K562 (cell line): ENCODE measurements around the gene ALS2. TPM values are rescaled to one million over a fixed set of nuclear protein-coding genes. Genes with fewer than 3 reads are reported as not detected.
A peak's percentile ranks its signal among the peaks of the same experiment; 100 is the strongest.

Experiments
- ATAC-seq: fragments of 200-7000 bp; cut with Tn5 transposase; 3 replicates; pipeline ENCODE4 v1.9.1; 2020; ENCODE audit warnings: moderate library complexity
- BruUV-seq: library from RNA; stranded (reverse); fragments of 400-500 nt; replicated peaks from 2 replicates; lab custom pipeline; 2021; lab: Mats Ljungman, UMichigan
- CTCF ChIA-PET: fragments of 300-600 bp; formaldehyde crosslinking; extraction: SDS; loops from one replicate; lab custom pipeline; 2021; ENCODE audit warnings: low intra/inter-chr PET ratio; lab: Yijun Ruan, JAX
- POLR2A ChIA-PET: fragments of 300-600, 350-650 bp; sonication (Branson Sonifier 250); formaldehyde crosslinking; extraction: SDS; loops from one replicate; lab custom pipeline; 2021; ENCODE audit warnings: antibody characterized with exemption, inconsistent platforms; lab: Yijun Ruan, JAX
- DNase-seq, 4 experiments: peaks; one replicate each; pipeline versions ENCODE4 v3.0.0 to v3.0.0-alpha.2; 2011 to 2018; ENCODE audit warnings: low spot score in 3 of 4, mixed read lengths in 3 of 4; ENCODE audit errors: extremely low read depth in 1 of 4
- FAIRE-seq: peaks from 2 replicates; lab custom pipeline; 2011; peaks lifted over from hg19 to GRCh38; lab: Jason Lieb, UNC
- H2AFZ ChIP-seq: 2 replicates; pipeline ENCODE4 v1.6.0; 2011; ENCODE audit warnings: low read depth, low read length, control low read depth, inconsistent platforms
- H3K27ac ChIP-seq: fragments of 200-600 bp; 3 replicates; pipeline ENCODE4 v1.8.0; 2011; ENCODE audit warnings: low read depth, mild to moderate bottlenecking, control low read depth, inconsistent platforms, low read length, moderate library complexity, mixed read lengths; ENCODE audit errors: extremely low read depth
- H3K27me3 ChIP-seq, 2 experiments: fragments of 300-600 bp in 1 of 2; 2 replicates in 1 of 2; 3 replicates in 1 of 2; pipeline versions ENCODE4 v1.6.0 to v1.8.0; 2011; ENCODE audit warnings: inconsistent platforms in 2 of 2, low read length in 2 of 2, mild to moderate bottlenecking in 1 of 2, mixed read lengths in 1 of 2, moderate library complexity in 1 of 2; ENCODE audit not compliant: control insufficient read depth in 2 of 2, insufficient read depth in 2 of 2
- H3K36me3 ChIP-seq: fragments of 300-600 bp; 3 replicates; pipeline ENCODE4 v1.8.0; 2011; ENCODE audit warnings: mild to moderate bottlenecking, low read length, inconsistent platforms; ENCODE audit not compliant: control insufficient read depth, insufficient read depth
- H3K4me1 ChIP-seq, 2 experiments: fragments of 200-600 bp in 1 of 2; replicated peaks in 1 of 2; 2 replicates in 1 of 2; 3 replicates in 1 of 2; pipeline versions ENCODE4 v1.5.1 to v1.8.0; 2011; ENCODE audit warnings: inconsistent platforms in 2 of 2, low read length in 2 of 2, mild to moderate bottlenecking in 1 of 2, mixed read lengths in 1 of 2, moderate library complexity in 1 of 2; ENCODE audit not compliant: control insufficient read depth in 2 of 2, insufficient read depth in 2 of 2
- H3K4me2 ChIP-seq: 2 replicates; pipeline ENCODE4 v1.6.1; 2011; ENCODE audit warnings: low read length, control low read depth, inconsistent platforms, mixed read lengths; ENCODE audit not compliant: insufficient read depth
- H3K4me3 ChIP-seq: fragments of 200-600 bp; sonication (generic), shearing (Covaris generic); 2 replicates; pipeline ENCODE4 v1.5.1; 2016; ENCODE audit warnings: control low read depth, inconsistent platforms
- H3K79me2 ChIP-seq: fragments of 200-600 bp; 3 replicates; pipeline ENCODE4 v1.8.0; 2011; ENCODE audit warnings: low read length, inconsistent platforms; ENCODE audit not compliant: control insufficient read depth, insufficient read depth
- H3K9ac ChIP-seq, 2 experiments: 2 replicates each; pipeline versions ENCODE4 v1.6.0 to v1.6.1; 2011; ENCODE audit warnings: low read depth in 2 of 2, low read length in 2 of 2, control low read depth in 1 of 2, inconsistent platforms in 1 of 2, mild to moderate bottlenecking in 1 of 2, mixed read lengths in 1 of 2; ENCODE audit not compliant: insufficient read depth in 1 of 2
- H3K9me1 ChIP-seq: one replicate; pipeline ENCODE4 v1.6.0; 2011; ENCODE audit warnings: inconsistent platforms, mild to moderate bottlenecking, low read length, moderate library complexity; ENCODE audit not compliant: control insufficient read depth, insufficient read depth
- H3K9me3 ChIP-seq: replicated peaks from 2 replicates; pipeline ENCODE4 v1.5.1; 2011; ENCODE audit warnings: low read depth, low read length, inconsistent platforms; ENCODE audit not compliant: control insufficient read depth, insufficient read depth
- H4K20me1 ChIP-seq: replicated peaks from 2 replicates; pipeline ENCODE4 v1.6.1; 2011; ENCODE audit warnings: low read length, inconsistent platforms, mixed read lengths; ENCODE audit not compliant: control insufficient read depth, insufficient read depth
- ATF1 ChIP-seq, 2 experiments: fragments of 450-650 bp in 1 of 2; IDR thresholded peaks; 2 replicates each; pipeline ENCODE4 v1.6.1; 2016; ENCODE audit warnings: missing compliant biosample characterization in 1 of 2, missing genetic modification characterization in 1 of 2
- CEBPG ChIP-seq, 3 experiments: fragments of 200-800 bp in 1 of 3; sonication (Bioruptor generic) in 1 of 3; sonication (generic) in 1 of 3; formaldehyde crosslinking in 1 of 3; IDR thresholded peaks in 2 of 3; conservative IDR thresholded peaks in 1 of 3; 2 replicates each; pipeline versions ENCODE4 v1.6.1 to v1.8.0; 2016 to 2022; ENCODE audit warnings: missing compliant biosample characterization in 2 of 3, missing genetic modification characterization in 2 of 3, mild to moderate bottlenecking in 1 of 3, missing genetic modification reagents in 1 of 3
- CREB1 ChIP-seq, 2 experiments: sonication (generic) in 1 of 2; formaldehyde crosslinking in 1 of 2; IDR thresholded peaks; 2 replicates each; pipeline versions ENCODE4 v1.6.1 to v1.8.0; 2012 to 2022; ENCODE audit warnings: inconsistent platforms in 1 of 2, mild to moderate bottlenecking in 1 of 2, missing genetic modification reagents in 1 of 2, moderate library complexity in 1 of 2
- CREBBP ChIP-seq: IDR thresholded peaks from one replicate; pipeline ENCODE4 v1.6.1; 2012; ENCODE audit warnings: low read depth, mild to moderate bottlenecking, control low read depth, inconsistent platforms, low read length
- CREM ChIP-seq: IDR thresholded peaks from 2 replicates; pipeline ENCODE4 v1.6.1; 2014; ENCODE audit warnings: antibody characterized with exemption, low read depth
- EGR1 ChIP-seq: fragments of 450-650 bp; conservative IDR thresholded peaks from 2 replicates; pipeline ENCODE4 v1.6.1; 2017; ENCODE audit warnings: mild to moderate bottlenecking
- FOXA3 ChIP-seq, 2 experiments: fragments of 450-650 bp in 1 of 2; sonication (generic) in 1 of 2; formaldehyde crosslinking; IDR thresholded peaks in 1 of 2; conservative IDR thresholded peaks in 1 of 2; 2 replicates each; pipeline versions ENCODE4 v1.4.0 to v1.8.0; 2020 to 2022; ENCODE audit warnings: mild to moderate bottlenecking in 2 of 2, missing genetic modification reagents in 1 of 2
- HDAC2 ChIP-seq: fragments of 450-650 bp; IDR thresholded peaks from 2 replicates; pipeline ENCODE4 v1.6.1; 2016; ENCODE audit warnings: mild to moderate bottlenecking
- LEF1 ChIP-seq: fragments of 450-650 bp; IDR thresholded peaks from 2 replicates; pipeline ENCODE4 v1.6.1; 2016; ENCODE audit warnings: mild to moderate bottlenecking
- NBN ChIP-seq: fragments of 450-650 bp; IDR thresholded peaks from 2 replicates; pipeline ENCODE4 v1.6.1; 2016; ENCODE audit warnings: low read depth, mild to moderate bottlenecking
- PURB ChIP-seq: sonication (generic); formaldehyde crosslinking; IDR thresholded peaks from 2 replicates; pipeline ENCODE4 v1.9.0; 2021; ENCODE audit warnings: low read depth, mild to moderate bottlenecking, missing genetic modification reagents
- RHOXF2B ChIP-seq: fragments of 250-450 bp; sonication (Bioruptor Pico); conservative IDR thresholded peaks from 2 replicates; pipeline ENCODE4 v1.5.1; 2021
- ZBTB17 ChIP-seq: fragments of 450-650 bp; formaldehyde crosslinking; IDR thresholded peaks from 2 replicates; pipeline ENCODE4 v1.4.0; 2020; ENCODE audit warnings: mild to moderate bottlenecking
- WGBS: fragments of 100-300 bp; shearing (Covaris generic); methylation state at CpG from one replicate; pipeline ENCODE4 v1.1.6; 2016; ENCODE audit warnings: low coverage, mixed read lengths; ENCODE audit not compliant: insufficient coverage; ENCODE audit errors: missing lambda C conversion rate; 5-methylcytosine and 5-hydroxymethylcytosine counted together
- in situ Hi-C: fragments of 300-500 bp; cut with MboI; formaldehyde crosslinking; loops from 4 replicates; pipeline ENCODE4 v1.15.0; 2018; ENCODE audit warnings: inconsistent platforms, mixed read lengths
- intact Hi-C: fragments of 100-400 bp; cut with micrococcal nuclease; formaldehyde crosslinking; loops from 2 replicates; pipeline ENCODE4 v1.14.2; 2022
- polyA plus RNA-seq, 8 experiments: library from polyadenylated mRNA; depleted of rRNA in 4 of 8; stranded (reverse) in 5 of 8; unstranded in 3 of 8; fragments of >200 nt; fragmentation: Nextera tagmentation in 2 of 8; fragmentation: Illumina TruSeq in 1 of 8; extraction: Ambion mirVana in 2 of 8; extraction: Trizol in 1 of 8; gene quantifications; 2 replicates each; pipeline versions ENCODE4 v1.2.1 to v1.2.3, GENCODE V29; 2011 to 2014; ENCODE audit warnings: inconsistent platforms in 1 of 8, missing spikeins in 1 of 8
- total RNA-seq, 7 experiments: library from RNA; depleted of rRNA in 6 of 7; stranded (reverse); fragments of >200 nt in 6 of 7; fragmentation: Illumina TruSeq in 2 of 7; extraction: Trizol in 2 of 7; gene quantifications; 2 replicates each; pipeline versions ENCODE4 v1.2.1 to v1.2.3, GENCODE V29; 2011 to 2021; ENCODE audit warnings: low replicate concordance in 1 of 7
- TF ChIP-seq, protein P1 (sequence below): fragments of 250-450 bp; sonication (Bioruptor Pico); IDR thresholded peaks from 2 replicates; pipeline ENCODE4 v1.4.0; 2020; ENCODE audit warnings: mild to moderate bottlenecking
- TF ChIP-seq, protein P2 (sequence below): fragments of 450-650 bp; IDR thresholded peaks from 2 replicates; pipeline ENCODE4 v1.6.1; 2018; ENCODE audit not compliant: partially characterized antibody
- TF ChIP-seq, protein P3 (sequence below): sonication (generic); formaldehyde crosslinking; IDR thresholded peaks from 2 replicates; pipeline ENCODE4 v1.8.1; 2023; ENCODE audit warnings: mild to moderate bottlenecking, missing genetic modification reagents

ALS2 gene
- total and polyA plus RNA-seq, 9 of the 15 experiments (the other 6 are each of a cell fraction or from before 2014, with no cell fraction given), result 5.2 to 17.7 (median 11.6) TPM

DNA sequence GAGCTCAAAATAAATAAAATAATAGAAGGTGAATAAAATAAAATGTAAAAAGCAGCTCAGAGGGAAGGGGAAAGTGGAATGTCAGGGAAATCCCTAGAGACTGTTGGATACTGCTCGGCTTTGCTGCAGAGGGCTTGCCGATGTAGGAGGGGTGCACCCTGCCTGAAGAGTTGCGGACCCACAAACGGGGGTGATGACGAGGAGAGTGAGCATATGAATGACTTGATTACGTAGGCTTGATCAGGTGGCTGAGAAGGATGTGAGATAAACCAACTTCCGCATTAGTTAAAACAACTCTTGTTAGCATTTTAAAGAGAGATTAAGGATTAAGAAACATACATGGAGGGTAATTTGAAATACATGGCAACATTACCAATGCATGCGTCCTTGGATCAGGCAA is 116.4 kb downstream of the ALS2 start:
- ChIA-PET CTCF (no interaction called here), POLR2A (interaction anchor here (0.6 kb wide), 1 partner anchor 16 kb away, joined by 3 read pairs; no protein-coding TSS in a partner anchor)
- H3K9me1 ChIP-seq, result no peaks in the 10 kb centered on the region
- DNase-seq, result no peak
- in situ Hi-C loops (no loop called here), intact Hi-C loops (no loop called here)
- WGBS, result 18% methylated on average over 5 of the region's 8 CpGs
- H3K27ac ChIP-seq, result no peak overlapping the region
- no peaks in the 10 kb centered on the region; a peak in 2 of 5 replicates for H3K27me3 ChIP-seq
- H3K4me3 ChIP-seq, result no peak overlapping the region
- H3K4me1 ChIP-seq, result no peaks in the 10 kb centered on the region; a peak in 2 of 5 replicates
- H3K36me3 ChIP-seq, result no peaks in the 10 kb centered on the region
- BruUV-seq, result no TSS peak
- no peak for FAIRE-seq
- H3K79me2 ChIP-seq, result no peaks in the 10 kb centered on the region
- H4K20me1 ChIP-seq, result no peaks in the 10 kb centered on the region
- H3K9me3 ChIP-seq, result no peaks in the 10 kb centered on the region
- peak overlapping the region; percentile 33; the same call in 1 of the 2 replicates for H3K4me2 ChIP-seq
- H2AFZ ChIP-seq, result peak overlapping the region; percentile 53; the same call in 1 of the 2 replicates
- no peak for ATAC-seq
- H3K9ac ChIP-seq, result no peak overlapping the region
- no peak for TF ChIP-seq LEF1
- TF ChIP-seq PURB (CRISPR knock-in tag), result no peak
- TF ChIP-seq HDAC2, result no peak
- TF ChIP-seq ATF1 (CRISPR knock-in tag; IDR thresholded peaks at IDR 0.05), result no peak
- peak; percentile 51; the same call in 1 of the 2 replicates for TF ChIP-seq ATF1 (tag; IDR thresholded peaks at IDR 0.05)
- TF ChIP-seq RHOXF2B (CRISPR knock-in tag), result no peak
- no peak for TF ChIP-seq NBN
- no peak for TF ChIP-seq ZBTB17 (CRISPR knock-in tag)
- TF ChIP-seq FOXA3 (CRISPR knock-in tag; conservative IDR thresholded peaks at IDR 0.05 in 1 of 2, IDR thresholded peaks at IDR 0.05 in 1 of 2), result no peak
- 0 out of 2 replicates have a peak, but pooled peaks have one; percentile 37 for TF ChIP-seq CREB1 (IDR thresholded peaks at IDR 0.05)
- no peak for TF ChIP-seq CREB1 (CRISPR knock-in tag; IDR thresholded peaks at IDR 0.05)
- TF ChIP-seq, protein P1, sequence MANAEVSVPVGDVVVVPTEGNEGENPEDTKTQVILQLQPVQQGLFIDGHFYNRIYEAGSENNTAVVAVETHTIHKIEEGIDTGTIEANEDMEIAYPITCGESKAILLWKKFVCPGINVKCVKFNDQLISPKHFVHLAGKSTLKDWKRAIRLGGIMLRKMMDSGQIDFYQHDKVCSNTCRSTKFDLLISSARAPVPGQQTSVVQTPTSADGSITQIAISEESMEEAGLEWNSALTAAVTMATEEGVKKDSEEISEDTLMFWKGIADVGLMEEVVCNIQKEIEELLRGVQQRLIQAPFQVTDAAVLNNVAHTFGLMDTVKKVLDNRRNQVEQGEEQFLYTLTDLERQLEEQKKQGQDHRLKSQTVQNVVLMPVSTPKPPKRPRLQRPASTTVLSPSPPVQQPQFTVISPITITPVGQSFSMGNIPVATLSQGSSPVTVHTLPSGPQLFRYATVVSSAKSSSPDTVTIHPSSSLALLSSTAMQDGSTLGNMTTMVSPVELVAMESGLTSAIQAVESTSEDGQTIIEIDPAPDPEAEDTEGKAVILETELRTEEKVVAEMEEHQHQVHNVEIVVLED (CRISPR knock-in tag), result no peak
- no peak for TF ChIP-seq EGR1
- TF ChIP-seq, protein P2, sequence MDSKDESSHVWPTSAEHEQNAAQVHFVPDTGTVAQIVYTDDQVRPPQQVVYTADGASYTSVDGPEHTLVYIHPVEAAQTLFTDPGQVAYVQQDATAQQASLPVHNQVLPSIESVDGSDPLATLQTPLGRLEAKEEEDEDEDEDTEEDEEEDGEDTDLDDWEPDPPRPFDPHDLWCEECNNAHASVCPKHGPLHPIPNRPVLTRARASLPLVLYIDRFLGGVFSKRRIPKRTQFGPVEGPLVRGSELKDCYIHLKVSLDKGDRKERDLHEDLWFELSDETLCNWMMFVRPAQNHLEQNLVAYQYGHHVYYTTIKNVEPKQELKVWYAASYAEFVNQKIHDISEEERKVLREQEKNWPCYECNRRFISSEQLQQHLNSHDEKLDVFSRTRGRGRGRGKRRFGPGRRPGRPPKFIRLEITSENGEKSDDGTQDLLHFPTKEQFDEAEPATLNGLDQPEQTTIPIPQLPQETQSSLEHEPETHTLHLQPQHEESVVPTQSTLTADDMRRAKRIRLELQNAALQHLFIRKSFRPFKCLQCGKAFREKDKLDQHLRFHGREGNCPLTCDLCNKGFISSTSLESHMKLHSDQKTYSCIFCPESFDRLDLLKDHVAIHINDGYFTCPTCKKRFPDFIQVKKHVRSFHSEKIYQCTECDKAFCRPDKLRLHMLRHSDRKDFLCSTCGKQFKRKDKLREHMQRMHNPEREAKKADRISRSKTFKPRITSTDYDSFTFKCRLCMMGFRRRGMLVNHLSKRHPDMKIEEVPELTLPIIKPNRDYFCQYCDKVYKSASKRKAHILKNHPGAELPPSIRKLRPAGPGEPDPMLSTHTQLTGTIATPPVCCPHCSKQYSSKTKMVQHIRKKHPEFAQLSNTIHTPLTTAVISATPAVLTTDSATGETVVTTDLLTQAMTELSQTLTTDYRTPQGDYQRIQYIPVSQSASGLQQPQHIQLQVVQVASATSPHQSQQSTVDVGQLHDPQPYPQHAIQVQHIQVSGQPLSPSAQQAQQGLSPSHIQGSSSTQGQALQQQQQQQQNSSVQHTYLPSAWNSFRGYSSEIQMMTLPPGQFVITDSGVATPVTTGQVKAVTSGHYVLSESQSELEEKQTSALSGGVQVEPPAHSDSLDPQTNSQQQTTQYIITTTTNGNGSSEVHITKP, result peak; percentile 39
- no peak for TF ChIP-seq CEBPG (CRISPR knock-in tag; IDR thresholded peaks at IDR 0.05)
- TF ChIP-seq CEBPG (tag; conservative IDR thresholded peaks at IDR 0.05 in 1 of 2, IDR thresholded peaks at IDR 0.05 in 1 of 2), result no peak
- TF ChIP-seq CREBBP, result no peak
- TF ChIP-seq, protein P3, sequence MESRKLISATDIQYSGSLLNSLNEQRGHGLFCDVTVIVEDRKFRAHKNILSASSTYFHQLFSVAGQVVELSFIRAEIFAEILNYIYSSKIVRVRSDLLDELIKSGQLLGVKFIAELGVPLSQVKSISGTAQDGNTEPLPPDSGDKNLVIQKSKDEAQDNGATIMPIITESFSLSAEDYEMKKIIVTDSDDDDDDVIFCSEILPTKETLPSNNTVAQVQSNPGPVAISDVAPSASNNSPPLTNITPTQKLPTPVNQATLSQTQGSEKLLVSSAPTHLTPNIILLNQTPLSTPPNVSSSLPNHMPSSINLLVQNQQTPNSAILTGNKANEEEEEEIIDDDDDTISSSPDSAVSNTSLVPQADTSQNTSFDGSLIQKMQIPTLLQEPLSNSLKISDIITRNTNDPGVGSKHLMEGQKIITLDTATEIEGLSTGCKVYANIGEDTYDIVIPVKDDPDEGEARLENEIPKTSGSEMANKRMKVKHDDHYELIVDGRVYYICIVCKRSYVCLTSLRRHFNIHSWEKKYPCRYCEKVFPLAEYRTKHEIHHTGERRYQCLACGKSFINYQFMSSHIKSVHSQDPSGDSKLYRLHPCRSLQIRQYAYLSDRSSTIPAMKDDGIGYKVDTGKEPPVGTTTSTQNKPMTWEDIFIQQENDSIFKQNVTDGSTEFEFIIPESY, result no peak
- peak; percentile 80 for TF ChIP-seq CREM
